Natural killer cell (primary cell): ENCODE data around the gene AFMID. TPM values are rescaled to one million over a fixed set of nuclear protein-coding genes. Genes with fewer than 3 reads are reported as not detected.

ENCODE experiments used
- ATAC-seq, 3 donors: fragments of 150-1000 bp in 2 of 3; fragments of 200-7000 bp in 1 of 3; cut with Tn5 transposase; 1 replicate in 1 of 3; 2 replicates in 2 of 3; pipeline ENCODE4 v1.10.0; 2021; ENCODE audit warnings: mild to moderate bottlenecking in 2 of 3, moderate library complexity in 2 of 3
- DNase-seq, 2 donors: peaks; one replicate each; pipeline versions ENCODE4 v3.0.0 to v3.0.0-alpha.2; 2013 to 2021; ENCODE audit warnings: mixed read lengths in 1 of 2
- H3K27ac ChIP-seq: one replicate; pipeline ENCODE4 v1.5.1; 2013; ENCODE audit warnings: mild to moderate bottlenecking, low read length
- H3K27me3 ChIP-seq: one replicate; pipeline ENCODE4 v1.6.1; 2013; ENCODE audit warnings: low read length; ENCODE audit not compliant: control insufficient read depth, insufficient read depth
- H3K36me3 ChIP-seq: one replicate; pipeline ENCODE4 v1.6.1; 2013; ENCODE audit warnings: low read length; ENCODE audit not compliant: control insufficient read depth, insufficient read depth
- H3K4me1 ChIP-seq: one replicate; pipeline ENCODE4 v1.6.1; 2013; ENCODE audit warnings: low read length; ENCODE audit not compliant: control insufficient read depth, insufficient read depth
- H3K4me3 ChIP-seq: one replicate; pipeline ENCODE4 v1.5.1; 2013; ENCODE audit warnings: low read length
- H3K9me3 ChIP-seq: one replicate; pipeline ENCODE4 v1.6.1; 2013; ENCODE audit warnings: low read length; ENCODE audit not compliant: control insufficient read depth, insufficient read depth
- H3K27ac Mint-ChIP-seq, 2 donors: one replicate each; pipeline ENCODE4 v1.8.0; 2022; ENCODE audit warnings: mild to moderate bottlenecking in 2 of 2, mixed read lengths in 2 of 2, moderate library complexity in 1 of 2
- H3K27me3 Mint-ChIP-seq, 2 donors: one replicate each; pipeline ENCODE4 v1.8.0; 2022; ENCODE audit warnings: low read depth in 2 of 2, mixed read lengths in 2 of 2
- H3K36me3 Mint-ChIP-seq: one replicate; pipeline ENCODE4 v1.8.0; 2022; ENCODE audit warnings: mixed read lengths
- H3K4me1 Mint-ChIP-seq, 2 donors: one replicate each; pipeline ENCODE4 v1.8.0; 2022; ENCODE audit warnings: mixed read lengths in 2 of 2
- H3K4me3 Mint-ChIP-seq: one replicate; pipeline ENCODE4 v1.8.0; 2022; ENCODE audit warnings: mild to moderate bottlenecking, moderate library complexity, mixed read lengths
- H3K9me3 Mint-ChIP-seq, 2 donors: one replicate each; pipeline ENCODE4 v1.8.0; 2022; ENCODE audit warnings: mixed read lengths in 2 of 2
- CTCF ChIP-seq: fragments of 200-600 bp; IDR thresholded peaks from one replicate; pipeline ENCODE4 v1.8.0; 2022; ENCODE audit warnings: antibody characterized with exemption
- WGBS: methylation state at CpG from one replicate; pipeline ENCODE4 v1.1.7; 2013; ENCODE audit warnings: missing lambda C conversion rate; ENCODE audit not compliant: insufficient coverage; 5-methylcytosine and 5-hydroxymethylcytosine counted together
- intact Hi-C: fragments of 100-400 bp; cut with micrococcal nuclease; formaldehyde crosslinking; loops from one replicate; pipeline ENCODE4 v1.14.2; 2022
- total RNA-seq, 4 donors: library from RNA; stranded (reverse); fragments of 120-200 nt in 1 of 4; gene quantifications; one replicate each; pipeline versions ENCODE4 v1.2.3 to v1.2.4, GENCODE V29; 2013 to 2022

AFMID gene
- total RNA-seq, 3 donors from 2014 or later (not counting 1 experiment from before 2014, with no cell fraction given): 2.2 to 4.1 (median 2.3) TPM

- Mint-ChIP-seq H3K36me3 (no peaks in the 10 kb centered on the region), H3K27me3 (no peaks in the 10 kb centered on the region), H3K27ac (no peak overlapping the region), H3K4me3 (no peak overlapping the region), H3K4me1 (peaks cover 0 to 8% of the 10 kb centered on the region in 2 donors), H3K9me3 (no peaks in the 10 kb centered on the region)
- H3K4me1 ChIP-seq: peaks cover 31% of the 10 kb centered on the region
- H3K27me3 ChIP-seq: no peaks in the 10 kb centered on the region
- no peak for DNase-seq
- ATAC-seq: no peak
- H3K4me3 ChIP-seq: no peak overlapping the region
- intact Hi-C loops: no loop called here
- no peak overlapping the region for H3K27ac ChIP-seq
- peaks cover 3% of the 10 kb centered on the region for H3K36me3 ChIP-seq
- no peak for TF ChIP-seq CTCF
- 65% methylated on average over 4 of the region's 6 CpGs for WGBS
- no peaks in the 10 kb centered on the region for H3K9me3 ChIP-seq
These were observed 20.7 kb upstream of the AFMID start for GRCh38 chr17:78166416-78166815.

- DNase-seq (peak; percentile 86 to 92), ATAC-seq (peak; percentile 94 to 95 (median 94))
- Histone ChIP-seq H3K27me3 (no peaks in the 10 kb centered on the region), H3K27ac (peak within 1 kb of the TSS; percentile 80), H3K9me3 (no peaks in the 10 kb centered on the region), H3K36me3 (peaks cover 10% of the 10 kb centered on the region), H3K4me1 (peaks cover 49% of the 10 kb centered on the region), H3K4me3 (peak within 1 kb of the TSS; percentile 53)
- H3K4me1 Mint-ChIP-seq: peaks cover 12 to 28% of the 10 kb centered on the region in 2 donors
- no peaks in the 10 kb centered on the region for H3K27me3 Mint-ChIP-seq
- intact Hi-C loops: no loop called here
- H3K27ac Mint-ChIP-seq: peak within 1 kb of the TSS in 1 of 2 donors; percentile 58
- no peaks in the 10 kb centered on the region for H3K9me3 Mint-ChIP-seq
- WGBS: under 1% methylated on average over 84 of the region's 84 CpGs
- TF ChIP-seq CTCF: no peak
- H3K36me3 Mint-ChIP-seq: no peaks in the 10 kb centered on the region
- H3K4me3 Mint-ChIP-seq: peak within 1 kb of the TSS; percentile 75
These were observed 18.8 kb upstream of the AFMID start, which contains the start of gene SYNGR2 for GRCh38 chr17:78168242-78168902. SYNGR2 (plus strand) TSS chr17:78168581; CDS start chr17:78168617, 36 bp downstream.

GRCh38 chr17:78168903-78169793 is 18.0 kb upstream of the AFMID start:
- H3K9me3 ChIP-seq: no peaks in the 10 kb centered on the region
- H3K4me1 Mint-ChIP-seq: peaks cover 19 to 33% of the 10 kb centered on the region in 2 donors
- TF ChIP-seq CTCF: no peak
- ATAC-seq (peak; percentile 25 to 43 (median 34)), DNase-seq (peak in 1 of 2 donors; percentile 85)
- H3K4me3 ChIP-seq: peak overlapping the region; percentile 53
- H3K9me3 Mint-ChIP-seq: no peaks in the 10 kb centered on the region
- intact Hi-C loops: no loop called here
- H3K27ac Mint-ChIP-seq: peak overlapping the region in 1 of 2 donors; percentile 58
- no peaks in the 10 kb centered on the region for H3K27me3 ChIP-seq
- peaks cover 10% of the 10 kb centered on the region for H3K36me3 ChIP-seq
- 14% methylated on average over 36 of the region's 38 CpGs for WGBS
- peak overlapping the region; percentile 53 for H3K27ac ChIP-seq
- H3K4me1 ChIP-seq: peaks cover 56% of the 10 kb centered on the region
- no peaks in the 10 kb centered on the region for H3K36me3 Mint-ChIP-seq
- H3K4me3 Mint-ChIP-seq: peak overlapping the region; percentile 42
- no peaks in the 10 kb centered on the region for H3K27me3 Mint-ChIP-seq
